ENCODE measurements around the gene OXNAD1.
A peak's percentile ranks its signal among the peaks of the same experiment; 100 is the strongest.

OXNAD1 gene

DNA sequence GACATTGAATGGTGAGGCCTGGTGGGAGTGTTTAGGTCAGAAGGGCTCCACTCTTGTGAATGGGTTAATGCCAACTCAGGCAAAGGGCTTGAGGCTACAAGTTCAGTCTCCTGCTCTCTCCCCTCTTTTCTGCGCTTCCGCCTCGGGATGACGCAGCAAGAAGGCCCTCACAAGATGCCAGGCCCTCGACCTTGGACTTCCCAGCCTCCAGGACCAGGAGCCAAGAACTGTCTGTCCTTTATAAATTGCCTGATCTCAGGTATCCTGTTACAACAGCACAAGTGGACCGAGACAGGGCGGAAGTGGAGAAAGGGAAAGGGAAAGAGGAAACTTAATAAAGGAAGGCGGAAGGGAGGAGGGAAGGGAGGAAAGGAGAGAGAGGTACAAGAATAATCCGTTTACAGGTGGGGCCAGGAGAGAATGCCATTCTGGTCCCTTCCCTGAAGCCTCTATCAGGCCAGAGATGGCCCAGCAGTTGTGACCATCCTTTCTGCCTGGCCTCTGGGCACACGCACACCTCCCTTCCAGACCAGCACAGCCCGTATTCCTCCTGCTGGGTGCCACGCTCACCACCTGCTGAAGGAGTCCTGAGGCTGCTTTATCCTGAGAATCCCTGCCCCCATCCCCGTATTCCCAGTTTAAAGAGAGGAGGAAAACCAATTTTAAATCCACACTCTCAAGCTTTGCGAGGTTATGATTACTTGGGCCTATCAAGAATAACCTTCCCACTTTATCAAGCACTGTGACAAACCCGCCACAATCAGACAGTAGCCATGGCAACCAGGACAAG lies 64.2 kb downstream of the OXNAD1 start:
- DNase-seq (ENCODE audit: low spot score): no peak

DNA sequence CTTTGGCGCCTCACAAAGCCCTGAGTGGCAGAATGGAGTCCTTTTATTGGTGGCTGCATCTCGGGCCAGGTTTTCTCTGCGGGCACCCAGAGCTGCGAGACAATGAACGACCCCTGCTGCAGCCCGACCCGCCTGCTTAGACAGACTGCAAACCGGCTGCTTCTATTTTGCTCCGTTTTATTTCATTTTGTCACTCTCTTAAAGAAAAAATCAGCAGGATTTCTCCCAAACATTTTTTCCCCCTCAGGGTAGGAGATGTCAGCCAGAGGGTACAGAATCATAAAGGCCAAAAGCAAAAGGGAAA lies 64.8 kb downstream of the OXNAD1 start:
- no peak for DNase-seq (ENCODE audit: low spot score)

- DNase-seq (ENCODE audit: low spot score): no peak
These were observed 65.3 kb downstream of the OXNAD1 start for GRCh38 chr3:16330351-16330750.

- DNase-seq (ENCODE audit: low spot score): no peak
These were observed 66.4 kb downstream of the OXNAD1 start for GRCh38 chr3:16331319-16331883.

DNA sequence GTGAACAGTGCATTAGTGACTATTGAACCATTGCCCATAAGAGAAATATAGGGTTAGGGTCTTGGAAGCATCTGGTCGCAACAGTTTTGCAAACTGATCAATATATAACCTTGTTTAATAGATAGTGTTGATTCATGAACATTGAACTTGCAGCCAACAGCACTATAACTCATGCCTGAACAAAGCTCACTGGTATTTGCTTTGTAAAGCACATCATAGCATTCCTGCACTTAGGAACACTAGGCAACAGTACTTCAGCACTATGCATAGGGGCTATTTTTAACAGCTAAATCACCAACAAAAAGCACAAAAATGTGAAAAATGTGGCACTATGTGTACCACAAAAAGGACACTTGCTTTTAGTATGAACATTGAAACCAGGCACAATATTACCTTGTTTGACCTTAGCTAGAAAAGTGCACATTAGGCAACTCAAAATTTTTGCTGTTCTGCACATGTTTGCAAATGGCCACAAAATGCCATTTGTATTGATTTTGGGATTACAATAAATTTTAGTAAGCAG lies 68.0 kb downstream of the OXNAD1 start:
- DNase-seq (ENCODE audit: low spot score): no peak

DNA sequence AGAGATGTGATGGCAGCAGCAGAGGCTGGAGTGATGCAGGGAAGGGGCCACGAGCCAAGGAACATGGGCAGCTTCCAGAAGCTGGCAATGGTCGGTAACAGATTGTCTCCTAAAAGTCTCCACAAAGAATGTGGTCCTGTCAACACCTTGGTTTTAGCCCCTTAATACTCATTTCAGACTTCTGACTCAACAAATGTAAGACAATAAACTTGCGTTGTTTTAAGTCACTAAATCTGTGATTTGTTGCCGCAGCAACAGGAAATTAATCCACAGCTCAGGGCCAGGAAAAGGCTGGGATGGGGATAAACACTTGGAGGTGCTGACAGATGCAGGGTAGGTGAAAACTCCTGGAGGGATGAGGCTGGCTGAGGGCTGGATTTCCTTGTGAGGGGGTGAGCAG lies 69.9 kb downstream of the OXNAD1 start:
- DNase-seq (ENCODE audit: low spot score): no peak

DNA sequence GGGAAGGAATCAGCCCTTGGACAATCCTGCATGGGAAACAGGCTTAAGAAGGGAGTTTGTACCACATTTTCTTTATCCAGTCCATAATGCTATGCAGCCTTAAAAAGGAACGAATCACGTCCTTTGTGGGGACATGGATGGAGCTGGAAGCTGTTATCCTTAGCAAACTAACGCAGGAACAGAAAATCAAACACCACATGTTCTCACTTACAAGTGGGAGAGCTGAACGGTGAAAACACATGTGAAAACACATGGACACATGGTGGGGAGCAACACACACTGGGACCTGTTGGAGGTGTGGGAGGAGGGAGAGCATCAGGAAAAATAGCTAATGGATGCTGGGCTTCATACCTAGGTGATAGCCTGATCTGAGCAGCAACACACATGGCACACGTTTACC lies 70.3 kb downstream of the OXNAD1 start:
- no peak for DNase-seq (ENCODE audit: low spot score)

DNA sequence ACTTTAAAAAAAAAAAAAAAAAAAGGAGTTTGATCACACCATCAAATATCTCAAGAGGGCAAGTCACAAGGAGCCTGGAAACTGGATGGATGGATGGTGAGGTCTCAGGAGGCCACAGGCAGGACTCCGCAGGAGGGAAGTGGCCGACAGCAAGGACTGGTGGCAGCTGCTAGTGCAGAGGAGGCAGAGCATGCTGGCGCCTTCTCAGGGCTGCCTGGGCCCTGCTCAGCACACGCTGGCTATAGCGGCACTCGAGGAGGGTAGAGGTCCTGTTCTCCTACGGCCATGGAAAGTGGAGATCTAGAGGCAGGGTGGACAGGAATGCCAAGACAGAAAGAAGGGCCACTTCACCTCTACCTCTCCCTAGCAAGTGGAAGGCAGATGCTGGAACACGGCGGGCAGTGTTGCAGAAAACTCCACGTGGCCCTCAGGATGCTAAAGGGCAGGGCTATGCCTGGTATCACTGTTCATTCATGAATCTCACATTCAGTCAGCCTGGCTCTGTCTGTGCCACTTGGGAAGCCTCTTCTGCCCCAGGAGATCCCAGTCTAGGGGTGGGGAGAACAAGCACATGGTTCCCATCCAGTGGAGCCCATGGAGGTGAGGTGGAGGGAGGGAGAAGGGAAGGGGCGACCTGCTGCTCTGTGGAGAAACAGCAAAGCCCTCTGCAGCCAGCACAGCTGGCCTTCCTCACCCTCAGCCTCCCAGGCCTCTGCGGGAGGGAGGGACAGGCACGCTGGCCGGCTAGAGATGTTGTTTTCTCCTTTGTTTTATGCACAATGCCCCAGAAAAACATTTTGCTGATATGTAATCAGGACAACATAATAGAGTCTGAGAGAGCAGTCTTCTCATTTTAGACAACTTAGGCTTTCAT lies 71.0 kb downstream of the OXNAD1 start:
- no peak for DNase-seq (ENCODE audit: low spot score)

GRCh38 chr3:16336825-16337224 lies 71.8 kb downstream of the OXNAD1 start:
- no peak for DNase-seq (ENCODE audit: low spot score)

GRCh38 chr3:16337856-16338540 lies 73.0 kb downstream of the OXNAD1 start:
- no peak for DNase-seq (ENCODE audit: low spot score)

- DNase-seq (ENCODE audit: low spot score): peak; percentile 2
These were observed 74.0 kb downstream of the OXNAD1 start for GRCh38 chr3:16338999-16339398.

- DNase-seq (ENCODE audit: low spot score): no peak
These were observed 78.1 kb downstream of the OXNAD1 start for GRCh38 chr3:16343101-16343500.

- DNase-seq (ENCODE audit: low spot score): no peak
These were observed 81.5 kb downstream of the OXNAD1 start for GRCh38 chr3:16346413-16347081.

GRCh38 chr3:16347548-16347947 lies 82.5 kb downstream of the OXNAD1 start:
- no peak for DNase-seq (ENCODE audit: low spot score)

GRCh38 chr3:16349986-16350596 lies 85.1 kb downstream of the OXNAD1 start:
- no peak for DNase-seq (ENCODE audit: low spot score)

- DNase-seq (ENCODE audit: low spot score): no peak
These were observed 85.7 kb downstream of the OXNAD1 start for GRCh38 chr3:16350597-16351318.

DNA sequence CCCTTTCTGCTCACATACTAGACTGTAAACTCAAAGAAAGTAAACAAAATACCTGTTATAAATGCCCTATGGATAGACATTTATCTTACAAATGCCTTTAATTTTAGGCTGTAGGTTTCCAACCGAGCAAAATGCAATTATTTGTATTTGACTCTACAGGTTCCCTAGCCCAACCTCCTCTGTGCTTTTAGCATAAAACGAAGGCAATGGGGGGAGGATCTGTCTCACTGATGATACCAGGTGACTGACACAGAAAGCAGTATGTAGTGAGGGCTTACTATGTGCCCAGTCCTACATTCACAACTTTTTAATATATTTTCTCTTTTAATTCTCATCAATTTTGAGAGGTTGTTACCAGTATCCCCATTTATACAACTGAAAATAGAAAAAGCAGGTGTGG lies 87.4 kb downstream of the OXNAD1 start:
- no peak for DNase-seq (ENCODE audit: low spot score)

GRCh38 chr3:16354291-16354690 lies 89.3 kb downstream of the OXNAD1 start:
- no peak for DNase-seq (ENCODE audit: low spot score)
